ENCODE data around the gene TCIRG1. TPM values are rescaled to one million over a fixed set of nuclear protein-coding genes. Genes with fewer than 3 reads are reported as not detected.

The TCIRG1 gene
- total RNA-seq, 2 experiments from 2014 or later: 199 to 201 TPM

DNA sequence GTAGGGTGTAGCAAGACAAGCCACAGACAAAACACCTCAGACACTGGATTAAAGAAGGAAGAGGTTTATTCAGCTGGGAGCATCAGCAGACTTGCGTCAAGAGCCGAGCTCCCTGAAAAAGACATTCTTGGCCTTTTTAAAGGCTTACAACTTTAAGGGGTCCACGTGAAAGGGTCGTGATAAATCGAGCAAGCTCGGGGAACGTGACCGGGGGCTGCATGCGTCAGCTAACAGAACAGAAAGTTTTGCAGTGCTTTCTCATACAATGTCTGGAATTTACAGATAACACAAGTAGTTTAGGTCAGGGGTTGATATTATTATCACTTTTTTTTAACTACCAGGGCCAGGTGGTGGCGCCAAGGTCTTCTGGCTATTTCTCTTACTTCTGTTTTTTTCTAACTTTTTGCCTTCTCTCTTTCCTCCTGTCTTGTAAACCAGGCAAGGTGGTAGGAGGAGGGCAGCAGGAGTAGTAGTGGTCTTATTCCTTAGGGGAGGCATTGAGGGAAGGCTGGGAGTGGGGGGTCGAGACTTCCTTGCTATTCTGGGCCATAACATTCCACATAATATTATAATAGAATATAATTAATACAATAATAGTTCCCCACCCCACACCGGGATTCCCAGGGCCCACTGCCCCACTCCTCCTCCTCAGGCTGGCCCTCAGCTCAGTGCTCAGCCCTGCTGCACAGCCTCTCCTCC, 29.3 kb upstream of the TCIRG1 start:
- Histone ChIP-seq H3K4me2 (ENCODE audit: low read length) (peak overlapping the region; percentile 43), H2AFZ (ENCODE audit: low read length) (peak overlapping the region; percentile 71), H4K20me1 (ENCODE audit: insufficient read depth, low read length) (no peaks in the 10 kb centered on the region), H3K79me2 (ENCODE audit: insufficient read depth, low read depth, low read length) (no peaks in the 10 kb centered on the region), H3K27ac (ENCODE audit: low read depth, low read length, poor library complexity, severe bottlenecking) (peak overlapping the region; percentile 52), H3K36me3 (ENCODE audit: insufficient read depth, low read length) (no peaks in the 10 kb centered on the region), H3K4me1 (ENCODE audit: insufficient read depth, low read length, poor library complexity, severe bottlenecking) (peaks cover 48% of the 10 kb centered on the region), H3K9me3 (ENCODE audit: low read length) (no peaks in the 10 kb centered on the region), H3K9me2 (ENCODE audit: insufficient read depth, low read length) (no peaks in the 10 kb centered on the region), H3K4me3 (ENCODE audit: low read depth, low read length, poor library complexity, severe bottlenecking) (peak overlapping the region; percentile 18)
- no TSS peak for BruUV-seq (replicated peaks)
- TF ChIP-seq, protein P1, sequence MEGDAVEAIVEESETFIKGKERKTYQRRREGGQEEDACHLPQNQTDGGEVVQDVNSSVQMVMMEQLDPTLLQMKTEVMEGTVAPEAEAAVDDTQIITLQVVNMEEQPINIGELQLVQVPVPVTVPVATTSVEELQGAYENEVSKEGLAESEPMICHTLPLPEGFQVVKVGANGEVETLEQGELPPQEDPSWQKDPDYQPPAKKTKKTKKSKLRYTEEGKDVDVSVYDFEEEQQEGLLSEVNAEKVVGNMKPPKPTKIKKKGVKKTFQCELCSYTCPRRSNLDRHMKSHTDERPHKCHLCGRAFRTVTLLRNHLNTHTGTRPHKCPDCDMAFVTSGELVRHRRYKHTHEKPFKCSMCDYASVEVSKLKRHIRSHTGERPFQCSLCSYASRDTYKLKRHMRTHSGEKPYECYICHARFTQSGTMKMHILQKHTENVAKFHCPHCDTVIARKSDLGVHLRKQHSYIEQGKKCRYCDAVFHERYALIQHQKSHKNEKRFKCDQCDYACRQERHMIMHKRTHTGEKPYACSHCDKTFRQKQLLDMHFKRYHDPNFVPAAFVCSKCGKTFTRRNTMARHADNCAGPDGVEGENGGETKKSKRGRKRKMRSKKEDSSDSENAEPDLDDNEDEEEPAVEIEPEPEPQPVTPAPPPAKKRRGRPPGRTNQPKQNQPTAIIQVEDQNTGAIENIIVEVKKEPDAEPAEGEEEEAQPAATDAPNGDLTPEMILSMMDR (conservative IDR thresholded peaks at IDR 0.05; ENCODE audit: low read length): peak; percentile 76
- TF ChIP-seq EZH2phosphoT487 (IDR thresholded peaks at IDR 0.05; ENCODE audit: borderline replicate concordance, low read depth, low read length): no peak
- CTCF ChIA-PET (ENCODE audit: unreplicated experiment): interaction anchor here (0.6 kb wide), 1 partner anchor 29 kb away, joined by 5 read pairs; no protein-coding TSS in a partner anchor
- POLR2A ChIA-PET: interaction anchor here (1.1 kb wide), 1 partner anchor 13 kb away, joined by 4 read pairs; no protein-coding TSS in a partner anchor
- intact Hi-C loops (cut with micrococcal nuclease; ENCODE audit: unreplicated experiment): loop anchor here (1.0 to 10.0 kb wide), 3 partner anchors 31 to 265 kb away; partner anchors contain the start of gene C11orf24
- peak; percentile 68 for DNase-seq (ENCODE audit: low spot score)

DNA sequence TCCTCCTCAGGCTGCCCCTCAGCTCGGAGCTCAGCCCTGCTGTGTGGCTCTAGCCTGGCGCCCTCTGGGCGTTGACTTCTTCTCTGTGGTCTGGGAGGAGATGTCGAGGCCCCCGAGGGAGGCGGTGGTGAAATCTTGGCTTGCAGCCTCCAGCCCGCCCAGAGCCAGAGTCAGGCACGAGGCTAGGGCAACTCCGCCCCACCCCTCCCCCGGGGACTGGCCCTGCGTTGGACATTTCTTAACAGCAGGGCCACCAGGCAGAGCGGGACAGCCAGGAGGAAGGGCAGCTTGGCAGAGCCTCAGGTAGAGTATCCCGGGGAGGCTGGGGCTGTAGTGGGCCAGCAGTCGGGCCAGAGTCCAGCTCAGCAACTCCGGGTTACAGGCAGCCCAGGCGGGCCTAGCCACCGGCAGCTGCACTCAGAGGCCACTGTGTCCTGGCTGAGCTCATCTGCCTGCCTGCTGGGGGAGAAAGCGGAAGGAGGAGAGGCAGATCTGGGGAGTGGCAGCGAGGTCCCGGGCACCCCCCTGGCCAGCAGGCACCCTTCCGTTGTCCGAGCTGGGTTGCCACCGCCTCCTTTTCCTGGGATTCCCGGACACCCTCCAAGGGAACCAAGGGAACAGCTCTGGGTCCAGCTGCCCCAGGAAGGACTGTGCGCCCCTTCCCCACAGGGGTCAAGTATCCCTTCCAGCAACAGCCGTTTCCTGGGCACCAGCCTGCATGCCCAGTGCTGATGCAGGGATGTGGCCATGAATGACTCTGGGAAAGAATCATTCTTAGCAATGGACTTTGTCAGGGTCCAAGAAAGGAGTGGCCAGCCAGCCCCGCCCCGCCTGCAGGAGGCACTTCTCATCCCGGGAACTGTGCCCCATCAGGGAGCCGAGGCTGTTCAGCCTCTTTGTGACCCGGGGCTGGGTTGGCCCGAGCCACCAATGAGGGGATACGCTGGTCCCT, 28.5 kb upstream of the TCIRG1 start, which contains the start of gene ALDH3B1:
TSS of gene ALDH3B1 (plus strand) at position 238 of the 952 bp plus-strand sequence. CDS start 4,971 bp downstream, outside the sequence.
- H4K20me1 ChIP-seq (ENCODE audit: insufficient read depth, low read length): no peaks in the 10 kb centered on the region
- peak within 1 kb of the TSS; percentile 43 for H3K4me2 ChIP-seq (ENCODE audit: low read length)
- H3K4me1 ChIP-seq (ENCODE audit: insufficient read depth, low read length, poor library complexity, severe bottlenecking): peaks cover 40% of the 10 kb centered on the region
- H3K79me2 ChIP-seq (ENCODE audit: insufficient read depth, low read depth, low read length): no peaks in the 10 kb centered on the region
- peak; percentile 49 for DNase-seq (ENCODE audit: low spot score)
- peak within 1 kb of the TSS; percentile 52 for H3K27ac ChIP-seq (ENCODE audit: low read depth, low read length, poor library complexity, severe bottlenecking)
- ChIA-PET POLR2A (interaction anchor here (1.1 kb wide), 1 partner anchor 14 kb away, joined by 4 read pairs; no protein-coding TSS in a partner anchor), CTCF (ENCODE audit: unreplicated experiment) (interaction anchor here (0.6 kb wide), 1 partner anchor 28 kb away, joined by 5 read pairs; no protein-coding TSS in a partner anchor)
- peak within 1 kb of the TSS; percentile 71 for H2AFZ ChIP-seq (ENCODE audit: low read length)
- H3K9me2 ChIP-seq (ENCODE audit: insufficient read depth, low read length): no peaks in the 10 kb centered on the region
- TF ChIP-seq EZH2phosphoT487 (IDR thresholded peaks at IDR 0.05; ENCODE audit: borderline replicate concordance, low read depth, low read length): no peak
- TF ChIP-seq, protein P1 (conservative IDR thresholded peaks at IDR 0.05; ENCODE audit: low read length): no peak
- no peaks in the 10 kb centered on the region for H3K36me3 ChIP-seq (ENCODE audit: insufficient read depth, low read length)
- BruUV-seq (replicated peaks): no TSS peak
- H3K4me3 ChIP-seq (ENCODE audit: low read depth, low read length, poor library complexity, severe bottlenecking): peak within 1 kb of the TSS; percentile 18
- no peaks in the 10 kb centered on the region for H3K9me3 ChIP-seq (ENCODE audit: low read length)
- intact Hi-C loops (cut with micrococcal nuclease; ENCODE audit: unreplicated experiment): no loop called here

All from OCI-LY7 (cell line).